A673 (cell line): ENCODE data around the gene UQCC3. TPM values are rescaled to one million over a fixed set of nuclear protein-coding genes. Genes with fewer than 3 reads are reported as not detected.

Experiments
- BruUV-seq: library from RNA; stranded (reverse); fragments of 400-500 nt; replicated peaks from 2 replicates; lab custom pipeline; 2021; lab: Mats Ljungman, UMichigan
- CTCF ChIA-PET: fragments of 300-600 bp; sonication (Branson Sonifier 250); formaldehyde crosslinking; loops from one replicate; lab custom pipeline; 2022; ENCODE audit warnings: antibody characterized with exemption; lab: Charles Lee
- POLR2A ChIA-PET: fragments of 300-600 bp; sonication (Branson Sonifier 250); formaldehyde crosslinking; loops from one replicate; lab custom pipeline; 2022; ENCODE audit warnings: antibody characterized with exemption; ENCODE audit not compliant: low non-redundant PET; lab: Charles Lee
- DNase-seq: peaks from one replicate; pipeline ENCODE4 v3.0.0-alpha.2; 2015; ENCODE audit warnings: low spot score
- H3K27ac ChIP-seq: fragments of 200-600 bp; sonication (generic); 2 replicates; pipeline ENCODE4 v1.5.1; 2016; ENCODE audit warnings: mixed run types, low read depth, mild to moderate bottlenecking, mixed read lengths, antibody characterized with exemption, low read length; ENCODE audit not compliant: poor library complexity, severe bottlenecking
- H3K27me3 ChIP-seq: fragments of 200-600 bp; sonication (generic); replicated peaks from 2 replicates; pipeline ENCODE4 v1.6.1; 2017; ENCODE audit warnings: mixed run types, low read depth, mild to moderate bottlenecking, mixed read lengths, antibody characterized with exemption, low read length; ENCODE audit not compliant: insufficient read depth, poor library complexity
- H3K36me3 ChIP-seq: fragments of 200-600 bp; sonication (generic); 2 replicates; pipeline ENCODE4 v1.6.1; 2016; ENCODE audit warnings: mixed run types, mild to moderate bottlenecking, mixed read lengths, antibody characterized with exemption, low read length; ENCODE audit not compliant: insufficient read depth, poor library complexity, severe bottlenecking
- H3K4me1 ChIP-seq: fragments of 200-600 bp; sonication (generic); 2 replicates; pipeline ENCODE4 v1.6.1; 2017; ENCODE audit warnings: mixed run types, mild to moderate bottlenecking, mixed read lengths, antibody characterized with exemption, low read length; ENCODE audit not compliant: insufficient read depth, poor library complexity, severe bottlenecking
- H3K4me3 ChIP-seq: fragments of 200-600 bp; sonication (generic); 2 replicates; pipeline ENCODE4 v1.5.1; 2016; ENCODE audit warnings: low read depth, mixed run types, mild to moderate bottlenecking, mixed read lengths, low read length; ENCODE audit not compliant: poor library complexity, severe bottlenecking
- H3K9me3 ChIP-seq: fragments of 200-600 bp; sonication (generic); 2 replicates; pipeline ENCODE4 v1.6.1; 2016; ENCODE audit warnings: mixed run types, low read depth, mild to moderate bottlenecking, mixed read lengths, antibody characterized with exemption, low read length; ENCODE audit not compliant: poor library complexity, severe bottlenecking
- CTCF ChIP-seq: fragments of 300-800, 200-600 bp; sonication (generic); conservative IDR thresholded peaks from 2 replicates; pipeline ENCODE4 v1.5.1; 2017; ENCODE audit warnings: low read depth, mild to moderate bottlenecking, antibody characterized with exemption, low read length, moderate library complexity, mixed read lengths
- EZH2 ChIP-seq: fragments of 200-600 bp; sonication (generic); IDR thresholded peaks from 2 replicates; pipeline ENCODE4 v1.6.1; 2017; ENCODE audit warnings: borderline replicate concordance, low read depth, mild to moderate bottlenecking, mixed read lengths, antibody characterized with exemption, low read length; ENCODE audit not compliant: poor library complexity, severe bottlenecking
- intact Hi-C: fragments of 100-400 bp; cut with micrococcal nuclease; formaldehyde crosslinking; loops from one replicate; pipeline ENCODE4 v1.10.0; 2022; ENCODE audit not compliant: unreplicated experiment
- total RNA-seq: library from RNA; stranded (reverse); gene quantifications from 2 replicates; pipeline ENCODE4 v1.2.3, GENCODE V29; 2021

Gene UQCC3
- total RNA-seq, 1 experiment from 2014 or later, result 28.0 TPM

- BruUV-seq, result no TSS peak
- H3K27ac ChIP-seq, result peak overlapping the region; percentile 33
- no peak for TF ChIP-seq EZH2
- no peak for TF ChIP-seq CTCF
- H3K27me3 ChIP-seq, result no peaks in the 10 kb centered on the region
- intact Hi-C loops, result no loop called here
- no peak overlapping the region for H3K4me3 ChIP-seq
- H3K9me3 ChIP-seq, result no peaks in the 10 kb centered on the region
- peaks cover 19% of the 10 kb centered on the region for H3K4me1 ChIP-seq
- peaks cover 69% of the 10 kb centered on the region for H3K36me3 ChIP-seq
- no peak for DNase-seq
- ChIA-PET CTCF (no interaction called here), POLR2A (no interaction called here)
Observed at GRCh38 chr11:62712276-62712812, 40.9 kb downstream of the UQCC3 start.

- Histone ChIP-seq H3K4me1 (peaks cover 18% of the 10 kb centered on the region), H3K36me3 (peaks cover 74% of the 10 kb centered on the region), H3K9me3 (no peaks in the 10 kb centered on the region), H3K4me3 (no peak overlapping the region), H3K27me3 (no peaks in the 10 kb centered on the region), H3K27ac (peak overlapping the region; percentile 33)
- DNase-seq, result no peak
- POLR2A ChIA-PET, result no interaction called here
- TF ChIP-seq EZH2, result no peak
- no peak for TF ChIP-seq CTCF
- TSS peak; percentile 56 for BruUV-seq
- intact Hi-C loops, result no loop called here
- CTCF ChIA-PET, result no interaction called here
Observed at GRCh38 chr11:62712861-62713260, 41.4 kb downstream of the UQCC3 start.

DNA sequence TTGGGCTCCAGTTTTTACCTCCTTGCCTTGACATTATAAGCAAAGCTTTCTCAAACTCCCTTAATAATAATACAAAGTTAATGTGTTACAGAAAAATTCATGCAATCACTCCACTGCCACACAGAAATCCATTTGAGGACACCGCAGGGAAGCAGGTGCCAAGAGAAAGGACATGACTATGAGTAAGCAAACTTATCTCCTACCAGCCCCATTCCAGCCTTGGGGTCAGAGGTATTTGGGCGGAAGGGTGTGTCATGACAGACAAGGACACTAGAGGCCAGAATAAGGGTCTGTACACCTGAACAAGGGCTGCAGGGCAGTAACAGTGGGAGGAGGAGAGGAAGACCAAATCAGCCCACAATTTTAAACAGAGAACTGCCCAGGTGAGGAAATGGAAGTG is 41.9 kb downstream of the UQCC3 start:
- BruUV-seq, result no TSS peak
- peak overlapping the region; percentile 33 for H3K27ac ChIP-seq
- TF ChIP-seq EZH2, result no peak
- no peak for TF ChIP-seq CTCF
- intact Hi-C loops, result no loop called here
- no peaks in the 10 kb centered on the region for H3K9me3 ChIP-seq
- ChIA-PET POLR2A (no interaction called here), CTCF (no interaction called here)
- no peak overlapping the region for H3K4me3 ChIP-seq
- peaks cover 79% of the 10 kb centered on the region for H3K36me3 ChIP-seq
- H3K4me1 ChIP-seq, result peaks cover 17% of the 10 kb centered on the region
- DNase-seq, result no peak
- no peaks in the 10 kb centered on the region for H3K27me3 ChIP-seq
